Cerebellar cortex (tissue), 1 donor: Measurements from ENCODE around the gene UBE2E2.

ENCODE experiments used
- DNase-seq: peaks from one replicate; pipeline ENCODE4 v3.0.0-alpha.2; 2015; ENCODE audit warnings: low spot score

The UBE2E2 gene

DNA sequence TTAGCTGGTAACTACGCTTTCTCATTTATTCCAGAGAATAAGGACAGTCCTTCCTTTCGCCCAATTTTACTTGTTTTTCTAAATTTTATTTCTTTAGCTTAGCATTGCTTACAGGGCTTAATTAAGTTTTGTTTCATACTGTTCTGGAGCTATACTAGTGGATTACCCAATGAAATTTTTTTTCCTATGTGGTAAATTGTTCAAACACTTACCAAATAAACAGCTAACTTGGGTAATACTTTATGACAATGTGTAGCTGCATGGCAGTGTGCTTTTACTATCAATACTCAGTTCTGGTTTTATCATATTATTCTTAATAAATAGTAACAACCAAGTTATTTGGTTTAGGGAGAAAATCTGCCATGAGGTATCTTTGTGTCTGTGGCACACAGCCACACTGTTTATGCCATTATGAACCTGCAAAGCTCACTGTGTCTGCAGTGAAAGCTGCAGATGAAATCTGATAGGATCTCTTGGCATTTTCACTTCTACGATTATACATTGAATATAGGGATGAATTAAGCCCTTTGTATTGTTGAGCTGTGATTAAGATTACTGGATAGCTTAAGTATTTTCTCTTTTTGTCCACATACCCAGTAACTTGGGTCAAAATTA is 37.2 kb downstream of the UBE2E2 start:
- no peak for DNase-seq

DNA sequence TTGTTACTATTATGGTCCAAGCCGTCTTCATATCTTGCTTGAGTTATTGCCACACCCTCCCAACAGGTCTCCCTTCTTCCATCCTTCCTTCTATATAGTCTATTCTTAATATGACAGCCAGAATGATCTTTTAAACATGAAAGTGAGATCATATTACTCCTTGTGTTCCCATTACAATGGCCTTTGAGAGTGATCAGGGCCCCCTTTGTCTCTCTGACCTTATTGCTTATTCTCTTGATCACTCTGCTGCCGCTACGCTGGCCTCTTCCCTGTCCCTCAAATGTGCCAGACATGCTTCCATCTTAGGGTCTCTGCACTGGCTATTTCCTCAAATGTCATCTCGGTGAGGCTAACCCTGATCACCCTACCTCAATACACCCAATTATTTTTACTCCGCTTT is 38.1 kb downstream of the UBE2E2 start:
- DNase-seq: no peak

DNA sequence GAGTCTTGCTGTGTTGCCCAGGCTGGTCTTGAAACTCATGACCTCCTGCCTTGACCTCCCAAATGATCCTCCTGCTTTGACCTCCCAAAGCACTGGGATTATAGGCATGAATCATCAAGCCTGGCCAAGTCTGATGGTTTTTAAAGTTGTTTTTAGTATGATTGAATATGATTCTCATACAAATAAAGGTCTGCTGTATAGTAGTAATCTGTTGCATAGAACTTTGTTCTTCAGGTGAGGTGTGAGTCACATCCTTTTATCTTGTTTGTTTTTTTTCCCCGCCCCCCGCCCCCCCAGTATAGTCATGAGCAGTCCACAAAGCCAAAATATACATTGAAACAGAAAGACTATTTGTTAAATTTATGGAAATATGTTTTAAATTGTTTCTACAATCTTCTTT is 39.0 kb downstream of the UBE2E2 start:
- DNase-seq: no peak

DNA sequence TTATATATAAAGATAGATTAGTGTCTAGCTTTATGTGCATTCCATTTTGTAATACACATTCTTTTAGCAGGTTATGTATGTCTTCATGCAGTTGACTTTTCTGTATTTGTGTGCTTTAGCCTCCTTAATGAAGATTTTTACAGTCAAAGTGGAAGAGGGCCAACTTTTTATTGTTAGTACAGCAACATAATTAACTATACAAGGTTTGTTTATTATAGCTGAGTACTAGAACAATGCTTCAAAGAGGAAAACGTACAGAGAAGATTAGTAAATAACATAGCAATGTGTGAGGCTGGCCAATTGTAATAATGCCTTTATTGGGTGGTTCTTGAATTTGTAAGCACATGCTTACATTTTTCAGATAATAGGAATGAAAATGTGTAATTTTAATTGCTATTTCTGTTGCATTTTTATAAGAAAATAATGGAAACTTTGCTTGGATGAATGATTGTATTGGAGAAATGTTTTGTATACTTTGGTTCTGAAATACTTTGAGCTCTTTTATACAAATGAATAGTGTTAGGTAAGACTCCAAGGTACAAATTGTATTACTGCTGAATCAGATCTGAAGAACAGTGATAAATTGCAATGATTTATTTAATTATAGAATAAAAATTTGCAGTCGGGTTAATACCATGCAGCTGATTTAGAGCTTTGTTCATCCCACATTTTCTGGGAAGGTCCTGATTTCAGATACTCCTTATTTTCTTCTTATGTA is 41.4 kb downstream of the UBE2E2 start:
- DNase-seq: no peak

DNA sequence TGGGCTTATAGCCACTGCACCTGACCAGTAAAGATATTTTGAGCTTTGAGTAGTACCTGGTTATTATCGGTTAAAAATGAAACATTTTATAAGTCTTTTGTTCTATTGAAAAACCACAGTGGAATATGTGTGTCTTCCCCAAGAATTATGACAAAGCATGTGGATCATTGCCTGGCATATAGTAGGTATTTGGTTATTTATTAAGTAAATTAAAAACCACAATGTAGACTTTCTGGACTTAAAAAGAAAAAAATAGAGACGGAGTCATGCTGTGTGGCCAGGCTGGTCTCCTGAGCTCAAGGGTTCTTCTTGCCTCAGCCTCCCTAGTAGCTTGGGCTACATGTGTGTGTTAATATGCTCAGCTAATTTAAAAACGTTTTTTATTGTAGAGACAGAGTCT is 43.5 kb downstream of the UBE2E2 start:
- DNase-seq: no peak

DNA sequence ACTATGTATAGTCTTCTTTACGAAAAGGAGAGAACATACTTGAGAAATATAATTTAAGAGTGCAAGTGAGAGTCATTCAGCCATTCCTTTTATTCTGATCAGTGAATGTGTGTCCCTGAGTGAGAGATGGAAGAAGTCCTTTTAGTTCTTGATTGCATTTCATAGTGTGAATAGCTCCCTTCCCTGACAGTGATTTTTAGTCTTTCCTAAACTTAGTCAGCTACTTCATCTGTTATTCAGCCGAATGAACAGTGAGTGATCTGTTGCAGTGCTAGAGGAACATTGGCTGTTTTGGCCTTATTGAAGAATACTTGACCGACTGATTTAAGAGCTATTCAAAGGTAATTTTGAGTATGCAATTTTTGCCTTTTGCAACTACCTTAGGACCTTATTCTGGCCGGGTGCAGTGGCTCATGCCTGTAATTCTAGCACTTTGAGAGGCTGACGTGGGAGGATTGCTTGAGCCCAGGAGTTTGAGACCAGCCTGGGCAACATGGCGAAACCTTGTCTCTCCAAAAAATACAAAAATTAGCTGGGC is 45.5 kb downstream of the UBE2E2 start:
- no peak for DNase-seq

DNA sequence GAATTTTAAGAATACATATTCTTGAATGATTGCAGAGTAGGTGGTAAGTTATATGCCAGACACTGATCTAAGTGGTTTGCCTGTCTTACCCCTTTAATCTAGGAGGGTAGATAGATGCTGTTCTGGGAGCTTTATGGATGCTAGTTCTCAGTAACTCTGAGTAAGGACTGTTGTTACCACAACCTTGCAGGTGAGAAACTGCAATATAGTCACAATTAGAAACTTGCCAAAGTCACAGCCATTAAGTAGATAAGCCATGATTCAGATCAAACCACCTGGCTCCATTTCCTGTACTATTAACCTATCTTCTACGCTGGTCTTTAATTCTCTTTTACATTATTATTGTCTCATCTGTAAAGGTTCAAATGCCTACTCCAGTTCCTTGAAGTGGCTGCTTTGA is 46.8 kb downstream of the UBE2E2 start:
- DNase-seq: no peak

DNA sequence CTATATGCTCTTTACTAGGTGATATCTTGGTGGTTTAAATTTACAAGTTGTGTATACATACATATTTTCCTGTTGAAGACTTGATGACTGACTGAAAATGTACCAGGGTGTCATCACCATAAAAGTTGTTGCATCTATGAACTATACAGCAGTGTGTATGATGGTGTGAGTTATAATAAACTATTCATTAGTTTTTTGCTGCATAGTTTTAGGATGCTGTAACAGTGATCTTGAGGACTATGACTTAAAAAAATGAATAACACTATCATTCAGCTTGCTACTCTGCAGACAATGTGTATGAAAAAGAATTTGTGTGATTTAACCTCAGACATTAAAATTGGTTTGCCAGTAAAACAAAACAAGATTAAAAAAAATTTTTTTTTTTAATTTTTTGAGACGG is 49.0 kb downstream of the UBE2E2 start:
- DNase-seq: no peak

DNA sequence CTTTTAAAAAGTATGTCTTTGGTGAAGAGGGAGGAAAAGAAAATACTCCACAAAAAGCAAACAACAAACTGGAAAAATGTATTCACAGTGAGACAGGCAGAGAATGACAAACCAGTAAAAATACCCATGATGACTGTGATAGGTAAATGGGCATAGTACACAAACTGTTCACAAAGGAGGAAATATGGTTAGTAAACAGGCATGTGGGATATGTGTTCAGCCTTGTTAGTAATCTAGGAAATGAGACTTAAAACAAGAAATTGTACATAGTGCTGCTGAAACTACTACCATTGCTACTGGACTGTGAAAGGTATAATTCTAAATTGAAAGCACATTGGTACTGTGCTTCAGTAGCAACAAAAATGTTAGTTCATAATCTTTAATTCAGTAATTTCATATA is 50.1 kb downstream of the UBE2E2 start:
- no peak for DNase-seq

DNA sequence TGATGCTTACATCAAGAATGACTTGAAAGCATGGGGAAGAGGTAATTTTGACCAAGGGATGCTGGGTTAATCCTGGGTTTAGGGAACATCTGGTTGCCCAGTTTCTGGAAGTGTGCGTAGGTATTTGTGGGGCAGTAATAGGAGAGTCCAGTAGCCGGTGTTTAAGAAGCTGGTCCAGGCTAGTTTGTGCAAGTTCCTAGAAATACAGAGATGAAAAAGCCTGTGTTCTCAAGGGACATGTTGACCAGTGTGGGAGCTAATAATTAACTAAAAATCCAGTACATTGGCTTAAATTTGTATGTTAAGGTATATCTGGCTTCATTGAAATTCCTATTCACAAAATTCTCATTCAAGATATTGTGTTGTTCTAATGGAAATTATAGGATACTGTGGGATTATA is 51.2 kb downstream of the UBE2E2 start:
- DNase-seq: no peak

DNA sequence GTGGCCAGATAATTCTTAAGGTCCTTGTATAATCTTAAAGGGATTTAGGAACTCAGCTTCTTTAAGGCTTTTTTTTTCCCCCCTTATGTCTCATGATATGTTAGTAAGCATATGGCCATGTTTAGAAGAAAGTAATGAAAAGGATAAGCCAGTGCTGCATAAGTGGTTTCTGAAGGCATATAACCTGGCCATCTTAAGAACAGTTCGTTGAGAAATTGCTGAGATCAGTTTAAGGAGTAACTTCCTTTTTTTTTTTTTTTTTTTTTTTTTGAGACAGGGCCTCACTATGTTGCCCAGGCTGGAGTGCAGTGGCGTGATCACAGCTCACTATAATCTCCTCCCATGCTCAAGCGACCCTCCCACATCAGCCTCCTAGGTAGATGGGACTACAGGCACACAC is 51.7 kb downstream of the UBE2E2 start:
- no peak for DNase-seq

DNA sequence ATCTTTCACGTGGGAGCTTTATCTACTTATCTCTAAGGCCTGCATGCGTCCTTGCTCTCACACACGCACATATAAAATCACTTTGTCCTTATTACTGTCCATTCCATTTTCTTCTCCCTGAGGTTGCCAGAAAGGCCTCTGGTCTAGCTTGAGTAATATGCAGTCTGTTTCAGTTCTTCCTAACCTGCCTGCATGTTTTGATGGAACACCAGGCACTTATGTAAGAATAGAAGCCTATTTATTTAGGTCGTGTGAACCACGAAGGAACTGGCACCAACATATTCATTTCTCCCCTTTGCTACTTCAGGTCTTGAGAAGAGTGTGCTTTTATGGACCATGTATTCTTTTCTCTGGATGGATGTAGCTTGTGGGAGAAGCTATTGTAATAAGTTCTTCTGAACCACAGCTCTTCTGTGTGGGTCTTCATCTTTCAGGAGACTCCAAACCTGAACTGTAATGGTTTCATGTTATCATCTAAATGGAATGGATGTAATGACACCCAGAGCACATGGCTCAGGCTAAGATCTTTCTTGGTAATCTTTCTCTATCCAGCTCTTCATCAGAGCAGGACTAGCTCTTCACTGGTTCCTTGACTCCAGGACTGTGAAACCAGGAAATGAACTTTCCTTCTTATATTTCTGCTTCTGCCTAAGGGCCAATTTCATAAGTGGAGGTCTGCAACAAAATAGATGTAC is 53.8 kb downstream of the UBE2E2 start:
- DNase-seq: peak; percentile 54

DNA sequence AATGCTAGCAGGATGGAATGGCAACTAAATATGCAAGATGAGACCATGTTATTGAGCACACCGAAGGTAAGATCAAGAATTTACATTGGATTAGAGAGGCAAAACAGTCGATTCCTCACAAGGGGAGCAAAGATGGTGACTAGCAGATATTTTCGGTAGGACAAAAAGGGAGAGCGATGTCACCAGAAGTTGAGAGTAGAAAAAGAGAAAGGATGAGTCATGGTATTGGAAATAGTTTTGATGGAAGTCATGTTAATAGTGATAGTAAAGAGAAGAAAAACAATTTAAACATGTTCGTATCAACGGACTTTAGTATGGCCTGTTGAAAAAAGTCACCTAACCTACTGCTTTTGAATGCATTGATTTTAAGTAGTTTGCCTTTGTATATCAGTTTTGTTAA is 55.0 kb downstream of the UBE2E2 start:
- no peak for DNase-seq

DNA sequence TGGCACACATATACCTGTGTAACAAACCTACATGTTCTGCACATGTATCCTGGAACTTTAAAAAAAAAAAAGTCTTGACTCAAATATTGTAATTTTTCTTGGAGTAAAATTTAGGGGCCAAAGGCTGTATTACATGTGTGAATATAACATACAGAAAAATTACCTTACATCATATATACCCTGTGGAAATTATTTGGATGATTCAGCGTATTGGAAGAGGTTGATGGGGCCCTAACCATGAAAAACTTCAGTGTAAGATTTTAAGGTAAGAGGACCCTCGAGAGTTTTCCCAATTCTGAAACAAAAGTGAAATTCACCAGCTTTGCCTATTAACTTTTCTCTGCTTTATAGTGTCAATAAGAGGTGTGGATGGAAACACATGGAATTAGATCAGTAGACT is 56.4 kb downstream of the UBE2E2 start:
- no peak for DNase-seq

DNA sequence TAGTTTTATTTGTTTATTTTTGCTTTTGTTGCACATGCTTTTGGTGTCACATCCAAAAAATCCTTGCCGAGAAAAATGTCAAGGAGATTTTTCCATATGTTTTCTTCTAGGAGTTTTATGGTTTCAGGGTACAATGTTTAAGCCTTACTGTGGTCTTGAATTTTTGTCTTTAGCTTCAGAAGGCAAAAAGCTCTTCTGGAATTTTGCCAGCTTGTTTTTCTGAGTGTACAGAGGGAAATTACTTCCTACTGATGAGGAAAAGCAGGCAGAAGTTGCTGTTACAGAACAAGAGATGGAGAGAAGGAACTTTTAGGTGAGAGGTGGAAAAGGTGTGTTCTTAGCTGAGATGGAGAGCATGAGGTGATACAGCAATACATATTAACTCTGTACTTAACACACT is 59.6 kb downstream of the UBE2E2 start:
- DNase-seq: no peak

DNA sequence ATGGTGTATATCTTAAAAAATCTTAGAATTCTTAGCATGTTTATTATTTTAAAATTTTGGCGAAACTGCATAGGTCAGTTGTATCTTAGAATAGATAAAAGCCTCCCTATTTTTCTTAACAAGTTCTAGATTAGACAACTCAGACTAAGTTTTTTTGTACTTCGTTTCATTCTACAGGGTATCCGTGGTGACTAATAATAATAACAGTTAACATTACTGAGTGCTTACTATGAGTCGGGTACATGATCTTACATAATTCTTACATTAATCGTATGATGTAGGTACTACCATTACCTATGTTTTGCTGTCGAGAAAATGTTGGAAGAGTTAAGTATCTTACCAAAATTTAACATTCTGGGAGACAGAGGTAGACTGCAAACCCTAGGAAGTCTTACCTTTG is 60.7 kb downstream of the UBE2E2 start:
- no peak for DNase-seq

DNA sequence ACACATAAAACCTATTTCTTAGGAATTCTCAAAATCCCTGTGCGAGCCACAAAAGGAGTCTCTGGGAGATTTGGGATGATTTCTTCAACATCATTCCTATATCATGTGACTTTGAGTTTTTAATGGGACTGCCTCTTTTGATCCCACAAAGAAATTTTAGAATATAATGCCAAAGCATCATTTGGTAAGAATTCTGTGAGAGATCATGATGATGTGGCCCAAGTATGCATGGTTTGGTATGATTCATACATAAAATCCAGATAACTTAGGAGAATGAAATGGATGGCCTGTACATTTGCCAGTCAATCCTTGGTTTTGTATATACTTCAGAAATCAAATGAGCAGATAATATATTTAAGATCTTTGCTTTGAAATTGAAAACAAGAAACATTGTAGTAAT is 61.3 kb downstream of the UBE2E2 start:
- DNase-seq: no peak

DNA sequence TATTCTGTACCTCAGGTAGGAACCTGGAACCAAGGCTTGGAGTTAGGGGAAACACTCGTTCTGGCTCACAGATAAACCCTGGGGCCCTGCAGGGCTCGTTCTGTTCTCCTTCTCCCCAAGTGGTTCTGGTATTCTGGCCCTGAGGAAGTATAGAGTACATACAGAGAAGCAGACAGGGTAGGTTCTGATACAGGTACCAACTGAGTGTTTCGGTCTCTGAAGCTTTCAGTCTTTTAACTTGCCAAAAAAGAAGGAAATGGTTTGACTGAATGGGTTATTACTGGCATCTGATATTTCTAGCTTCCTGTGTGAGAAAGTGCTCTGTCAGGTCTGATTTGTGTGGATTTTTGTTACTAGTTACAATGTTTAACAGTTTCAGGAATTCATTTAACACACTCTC is 67.3 kb downstream of the UBE2E2 start:
- DNase-seq: no peak

DNA sequence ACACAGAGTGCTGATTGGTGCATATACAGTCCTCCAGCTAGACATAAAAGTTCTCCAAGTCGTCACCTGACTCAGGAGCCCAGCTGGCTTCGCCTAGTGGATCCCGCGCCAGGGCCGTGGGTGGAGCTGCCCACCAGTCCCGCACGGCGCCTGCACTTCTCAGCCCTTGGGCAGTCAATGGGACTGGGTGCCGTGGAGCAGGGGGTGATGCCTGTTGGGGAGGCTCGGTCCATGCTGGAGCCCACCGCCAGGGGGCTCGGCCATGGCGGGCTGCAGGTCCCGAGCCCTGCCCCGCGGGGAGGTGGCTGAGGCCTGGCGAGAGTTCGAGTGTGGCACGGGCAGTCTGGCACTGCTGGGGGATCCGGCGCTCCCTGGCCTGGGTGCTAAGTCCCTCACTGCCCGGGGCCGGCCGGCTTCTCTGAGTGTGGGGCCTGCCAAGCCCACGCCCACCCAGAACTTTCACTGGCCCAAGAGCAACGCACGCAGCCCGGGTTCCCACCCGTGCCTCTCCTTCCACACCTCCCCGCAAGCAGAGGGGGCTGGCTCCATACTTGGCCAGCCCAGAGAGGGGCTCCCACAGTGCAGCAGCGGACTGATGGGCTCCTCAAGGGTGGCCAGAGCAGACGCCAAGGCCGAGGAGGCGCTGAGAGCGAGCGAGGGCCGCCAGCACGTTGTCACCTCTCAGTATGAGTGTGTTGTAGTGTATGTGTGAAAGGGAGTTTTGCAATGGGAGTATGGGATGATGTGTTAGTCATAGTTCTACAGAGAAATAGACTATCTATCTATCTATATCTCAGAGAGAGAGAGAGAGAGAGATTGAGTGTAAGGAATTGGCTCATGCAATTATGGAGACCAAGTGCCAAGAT is 69.0 kb downstream of the UBE2E2 start:
- DNase-seq: no peak

DNA sequence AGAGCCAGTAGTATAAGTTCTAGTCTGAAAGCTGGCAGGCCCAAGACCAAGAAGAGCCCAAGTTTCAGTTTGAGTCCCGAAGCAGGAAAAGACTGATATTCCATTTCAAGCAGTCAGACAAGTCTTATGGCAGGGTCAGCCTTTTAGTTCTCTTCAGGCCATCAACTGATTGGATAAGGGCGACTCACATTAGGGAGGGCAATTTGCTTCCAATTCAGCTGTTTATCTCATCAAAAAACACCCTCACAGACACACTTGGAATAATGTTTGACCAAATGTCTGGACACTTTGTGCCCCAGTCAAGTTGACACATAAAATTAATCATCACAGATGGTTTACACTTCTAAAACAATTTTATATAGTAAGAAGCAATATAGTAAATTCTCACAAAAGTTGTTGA is 69.7 kb downstream of the UBE2E2 start:
- no peak for DNase-seq

DNA sequence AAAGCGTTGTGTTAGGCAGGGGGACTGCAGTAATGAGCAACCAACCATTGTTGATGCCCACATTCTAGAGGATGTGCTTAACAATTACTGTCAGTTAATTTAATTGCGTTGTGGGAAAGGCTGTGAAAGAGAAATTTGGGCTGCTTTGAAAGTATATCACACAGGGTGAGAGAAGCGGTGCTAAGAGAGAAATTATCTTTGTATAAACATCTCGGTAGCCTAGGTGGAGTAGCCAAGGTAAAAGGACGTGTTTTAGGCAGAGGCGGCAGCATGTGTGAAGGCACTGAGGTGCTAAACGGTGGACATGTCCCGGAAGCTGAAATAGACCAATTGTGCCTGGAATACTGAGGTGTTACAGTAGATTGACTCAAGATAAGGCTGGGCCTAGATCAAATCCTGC is 71.9 kb downstream of the UBE2E2 start:
- DNase-seq: no peak

DNA sequence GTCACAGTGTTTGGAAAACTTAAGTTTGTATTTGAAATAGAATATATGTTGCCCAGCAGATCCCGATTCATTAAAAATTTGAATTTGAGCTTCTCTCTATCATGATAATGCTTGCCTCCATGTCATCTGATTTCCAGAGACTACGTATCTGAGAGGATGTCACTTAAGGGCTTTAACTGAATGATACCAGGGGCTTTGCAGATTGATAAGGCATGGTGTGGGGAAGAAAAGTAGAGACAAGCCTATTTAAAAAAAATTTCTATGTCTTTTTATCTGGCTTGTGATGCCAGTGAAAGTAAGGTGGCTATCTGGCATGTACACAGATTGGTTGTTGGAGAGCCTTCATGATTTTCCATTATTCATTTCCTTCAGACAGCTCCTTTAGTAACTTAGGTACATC is 72.7 kb downstream of the UBE2E2 start:
- DNase-seq: no peak
